Right lung (tissue), 5 donors: Measurements from ENCODE around the gene ZDHHC7. TPM values are rescaled to one million over a fixed set of nuclear protein-coding genes. Genes with fewer than 3 reads are reported as not detected.
A peak's percentile ranks its signal among the peaks of the same experiment; 100 is the strongest.

Experiments
- DNase-seq, 2 donors: peaks; one replicate each; pipeline ENCODE4 v3.0.0-alpha.2; 2013
- polyA plus RNA-seq, 5 donors: library from polyadenylated mRNA; unstranded; fragments of 120-200 nt; gene quantifications; one replicate each; pipeline versions ENCODE4 v1.2.1 to v1.2.3, GENCODE V29; 2013; ENCODE audit warnings: inconsistent platforms in 1 of 5, low replicate concordance in 1 of 5; ENCODE audit not compliant: insufficient read length in 5 of 5, insufficient read depth in 1 of 5

ZDHHC7 gene
- polyA plus RNA-seq, 5 donors: 52.9 to 68.4 (median 59.7) TPM

- no peak for DNase-seq
These were observed 43.5 kb downstream of the ZDHHC7 start for GRCh38 chr16:84967828-84968227.

GRCh38 chr16:84965428-84966415 lies 45.6 kb downstream of the ZDHHC7 start:
- DNase-seq: no peak

GRCh38 chr16:84964386-84965128 lies 46.8 kb downstream of the ZDHHC7 start:
- no peak for DNase-seq

- no peak for DNase-seq
These were observed 48.3 kb downstream of the ZDHHC7 start for GRCh38 chr16:84963066-84963465.

GRCh38 chr16:84960942-84961341 lies 50.4 kb downstream of the ZDHHC7 start:
- DNase-seq: no peak

GRCh38 chr16:84959784-84960417 lies 51.4 kb downstream of the ZDHHC7 start:
- no peak for DNase-seq

GRCh38 chr16:84959045-84959576 lies 52.2 kb downstream of the ZDHHC7 start:
- no peak for DNase-seq

- no peak for DNase-seq
These were observed 53.5 kb downstream of the ZDHHC7 start for GRCh38 chr16:84957792-84958191.

GRCh38 chr16:84957192-84957591 lies 54.1 kb downstream of the ZDHHC7 start:
- no peak for DNase-seq

- no peak for DNase-seq
These were observed 55.9 kb downstream of the ZDHHC7 start for GRCh38 chr16:84955427-84955826.

GRCh38 chr16:84953190-84953746 lies 58.1 kb downstream of the ZDHHC7 start:
- DNase-seq: no peak

GRCh38 chr16:84952335-84953189 lies 58.8 kb downstream of the ZDHHC7 start:
- peak; percentile 73 to 82 for DNase-seq

- no peak for DNase-seq
These were observed 60.4 kb downstream of the ZDHHC7 start for GRCh38 chr16:84950906-84951305.

- no peak for DNase-seq
These were observed 61.4 kb downstream of the ZDHHC7 start for GRCh38 chr16:84949772-84950436.

GRCh38 chr16:84948851-84949610 lies 62.3 kb downstream of the ZDHHC7 start:
- DNase-seq: no peak

GRCh38 chr16:84947996-84948850 lies 63.1 kb downstream of the ZDHHC7 start:
- no peak for DNase-seq

- DNase-seq: no peak
These were observed 64.3 kb downstream of the ZDHHC7 start for GRCh38 chr16:84947022-84947421.

GRCh38 chr16:84943620-84944019 lies 67.7 kb downstream of the ZDHHC7 start:
- DNase-seq: no peak
